HT1080 (cell line): ENCODE data around the gene KLF7. TPM values are rescaled to one million over a fixed set of nuclear protein-coding genes. Genes with fewer than 3 reads are reported as not detected.

Experiments used
- DNase-seq: peaks from one replicate; pipeline ENCODE4 v3.0.0-alpha.2; 2015; ENCODE audit warnings: low read depth
- total RNA-seq: library from RNA; depleted of rRNA; stranded (reverse); fragments of >200 nt; shearing (Covaris generic); gene quantifications from 2 replicates; pipeline ENCODE4 v1.2.3, GENCODE V29; 2014

The KLF7 gene
- total RNA-seq, 1 experiment from 2014 or later = 28.9 TPM

- DNase-seq = no peak
Measured at GRCh38 chr2:207167099-207167923, 1.6 kb upstream of the KLF7 start.

- DNase-seq = peak; percentile 78
Measured at GRCh38 chr2:207166349-207167098, 776 bp upstream of the KLF7 start.

GRCh38 chr2:207166039-207166348, 246 bp upstream of the KLF7 start:
- peak; percentile 100 for DNase-seq

GRCh38 chr2:207164006-207164831, 1.5 kb downstream of the KLF7 start:
- peak; percentile 52 for DNase-seq

- no peak for DNase-seq
Measured at GRCh38 chr2:207163756-207164005, 2.1 kb downstream of the KLF7 start.

GRCh38 chr2:207163053-207163755, 2.5 kb downstream of the KLF7 start:
- DNase-seq = peak; percentile 89

- no peak for DNase-seq
Measured at GRCh38 chr2:207162316-207162715, 3.4 kb downstream of the KLF7 start.

GRCh38 chr2:207161247-207162123, 4.3 kb downstream of the KLF7 start:
- no peak for DNase-seq

GRCh38 chr2:207160115-207160514, 5.6 kb downstream of the KLF7 start:
- DNase-seq = no peak

GRCh38 chr2:207159002-207159401, 6.7 kb downstream of the KLF7 start:
- DNase-seq = no peak

GRCh38 chr2:207157731-207158130, 8.0 kb downstream of the KLF7 start:
- DNase-seq = no peak

GRCh38 chr2:207157162-207157481, 8.6 kb downstream of the KLF7 start:
- no peak for DNase-seq

GRCh38 chr2:207156451-207157161, 9.1 kb downstream of the KLF7 start:
- DNase-seq = peak; percentile 21

- no peak for DNase-seq
Measured at GRCh38 chr2:207155516-207156444, 10.0 kb downstream of the KLF7 start.

GRCh38 chr2:207154556-207155510, 10.9 kb downstream of the KLF7 start:
- no peak for DNase-seq

- no peak for DNase-seq
Measured at GRCh38 chr2:207153266-207153975, 12.3 kb downstream of the KLF7 start.

- no peak for DNase-seq
Measured at GRCh38 chr2:207151048-207151447, 14.7 kb downstream of the KLF7 start.
